ENCODE measurements around the gene RAB44. TPM values are rescaled to one million over a fixed set of nuclear protein-coding genes. Genes with fewer than 3 reads are reported as not detected.

RAB44 gene
- total RNA-seq, 1 experiment from 2014 or later, result not detected

GRCh38 chr6:36665180-36665579, 32.4 kb upstream of the RAB44 start:
- Histone ChIP-seq H3K56ac (ENCODE audit: insufficient read length, low read depth, low read length) (no peak overlapping the region), H3K18ac (ENCODE audit: insufficient read length, low read depth, low read length) (no peak overlapping the region), H3K23me2 (ENCODE audit: insufficient read length, low read depth, low read length, poor library complexity, severe bottlenecking) (no peaks in the 10 kb centered on the region), H2BK120ac (ENCODE audit: low read depth, low read length, poor library complexity, severe bottlenecking) (no peak overlapping the region), H2BK20ac (ENCODE audit: low read depth, low read length, poor library complexity, severe bottlenecking) (no peak overlapping the region), H4K8ac (replicated peaks; ENCODE audit: insufficient read length, low read depth, low read length) (no peak overlapping the region), H2AFZ (ENCODE audit: low read length) (no peak overlapping the region), H3K4me2 (ENCODE audit: insufficient read depth, insufficient read length, low read length) (no peak overlapping the region), H3K4ac (ENCODE audit: low read depth, low read length) (no peak overlapping the region), H3K27ac (ENCODE audit: insufficient read length, low read depth, low read length) (no peak overlapping the region), H3K79me1 (ENCODE audit: insufficient read depth, low read depth, low read length, poor library complexity, severe bottlenecking) (no peaks in the 10 kb centered on the region), H2BK15ac (ENCODE audit: low read depth, low read length) (no peak overlapping the region), H3T11ph (ENCODE audit: low read length) (no peak overlapping the region), H4K20me1 (ENCODE audit: control insufficient read depth, insufficient read depth, insufficient read length) (no peaks in the 10 kb centered on the region), H2BK5ac (ENCODE audit: insufficient read length, low read length) (no peak overlapping the region), H4K5ac (ENCODE audit: insufficient read length, low read depth, low read length) (no peak overlapping the region), H3K4me1 (ENCODE audit: insufficient read depth, low read length) (peaks cover 7% of the 10 kb centered on the region; the same call in 1 of the 2 replicates), H3K9ac (ENCODE audit: extremely low read depth, insufficient read length, low read length) (no peak overlapping the region), H4K91ac (ENCODE audit: insufficient read length, low read depth, low read length) (no peak overlapping the region), H2AK5ac (ENCODE audit: insufficient read length, low read length) (no peak overlapping the region), H3K9me3 (ENCODE audit: control insufficient read depth, low read depth, low read length) (no peaks in the 10 kb centered on the region), H2BK12ac (ENCODE audit: insufficient read length, low read depth, low read length) (no peak overlapping the region), H3K23ac (ENCODE audit: insufficient read length, low read depth, low read length) (no peak overlapping the region), H3K79me2 (ENCODE audit: insufficient read depth, low read length) (no peaks in the 10 kb centered on the region), H3K27me3 (ENCODE audit: insufficient read depth, low read length) (no peaks in the 10 kb centered on the region), H3K14ac (ENCODE audit: insufficient read depth, low read length) (no peak overlapping the region)
- H3K4me1 Mint-ChIP-seq, result peaks cover 50 to 52% of the 10 kb centered on the region in 2 experiments
- no peak for TF ChIP-seq CTCF (conservative IDR thresholded peaks at IDR 0.05)
- H3K36me3 Mint-ChIP-seq (ENCODE audit: insufficient read depth in 1 of 3, low read depth in 3 of 3), result no peaks in the 10 kb centered on the region
- no peaks in the 10 kb centered on the region for H3K9me3 Mint-ChIP-seq
- H3K27ac Mint-ChIP-seq, result no peak overlapping the region
- no peaks in the 10 kb centered on the region; the same call in 1 of the 2 replicates for H3K27me3 Mint-ChIP-seq (ENCODE audit: low read depth)
- no peak for DNase-seq
- no CpG with 5 or more reads among the region's 4 CpGs for WGBS (ENCODE audit: extremely low coverage, insufficient read length, low lambda C conversion rate)
- H3K4me3 Mint-ChIP-seq, result no peak overlapping the region
